Breast epithelium (tissue), 4 donors: ENCODE results near the gene SIDT1. TPM values are rescaled to one million over a fixed set of nuclear protein-coding genes. Genes with fewer than 3 reads are reported as not detected.
A peak's percentile ranks its signal among the peaks of the same experiment; 100 is the strongest.

Experiments
- DNase-seq, 2 donors: peaks; one replicate each; pipeline ENCODE4 v3.0.0-alpha.2; 2019; ENCODE audit warnings: low spot score in 2 of 2
- H3K27ac ChIP-seq, 2 donors: fragments of 200-600 bp; sonication (generic) in 1 of 2; one replicate each; pipeline ENCODE4 v1.5.1; 2016 to 2019; ENCODE audit warnings: mild to moderate bottlenecking in 1 of 2
- H3K27me3 ChIP-seq, 2 donors: fragments of 200-600 bp; sonication (generic) in 1 of 2; one replicate each; pipeline versions ENCODE4 v1.5.1 to v1.6.0; 2017 to 2019; ENCODE audit warnings: control low read depth in 1 of 2, mild to moderate bottlenecking in 1 of 2
- H3K36me3 ChIP-seq: fragments of 200-600 bp; one replicate; pipeline ENCODE4 v1.5.1; 2019
- H3K4me1 ChIP-seq, 2 donors: fragments of 200-600 bp; sonication (generic); one replicate each; pipeline ENCODE4 v1.5.1; 2016 to 2019; ENCODE audit warnings: control low read depth in 1 of 2
- H3K4me3 ChIP-seq, 3 donors: fragments of 200-600 bp; sonication (generic); 1 replicate in 2 of 3; 2 replicates in 1 of 3; pipeline ENCODE4 v1.5.1; 2016 to 2019; ENCODE audit warnings: mild to moderate bottlenecking in 3 of 3, moderate library complexity in 2 of 3
- H3K9me3 ChIP-seq, 2 donors: fragments of 200-600 bp; sonication (generic) in 1 of 2; one replicate each; pipeline ENCODE4 v1.5.1; 2016 to 2019; ENCODE audit warnings: control low read depth in 1 of 2
- CTCF ChIP-seq, 3 donors: fragments of 450-650 bp; IDR thresholded peaks; one replicate each; pipeline ENCODE4 v1.5.1; 2016 to 2017; ENCODE audit warnings: antibody characterized with exemption in 3 of 3, mild to moderate bottlenecking in 3 of 3, moderate library complexity in 3 of 3
- POLR2A ChIP-seq: fragments of 450-650 bp; IDR thresholded peaks from one replicate; pipeline ENCODE4 v1.6.1; 2016; ENCODE audit warnings: antibody characterized with exemption, mild to moderate bottlenecking, moderate library complexity
- POLR2AphosphoS5 ChIP-seq, 3 donors: sonication (generic); formaldehyde crosslinking; IDR thresholded peaks; one replicate each; pipeline ENCODE4 v1.6.1; 2017; ENCODE audit warnings: antibody characterized with exemption in 3 of 3
- intact Hi-C: fragments of 100-400 bp; cut with DNase I; formaldehyde crosslinking; loops from one replicate; pipeline ENCODE4 v1.15.1; 2023; ENCODE audit warnings: low total_unique reads
- total RNA-seq, 3 donors: library from RNA; depleted of rRNA; stranded (reverse); fragments of >200 nt; gene quantifications; one replicate each; pipeline ENCODE4 v1.1.0, GENCODE V29; 2016

Gene SIDT1
- total RNA-seq, 3 donors from 2014 or later: 3.8 to 95.0 (median 52.8) TPM

- Histone ChIP-seq H3K4me3 (peak overlapping the region in 2 of 3 donors; percentile 14 to 23), H3K36me3 (no peaks in the 10 kb centered on the region), H3K27me3 (no peaks in the 10 kb centered on the region), H3K9me3 (no peaks in the 10 kb centered on the region), H3K4me1 (no peaks in the 10 kb centered on the region), H3K27ac (no peak overlapping the region)
- TF ChIP-seq CTCF (IDR thresholded peaks at IDR 0.05): no peak
- no peak for TF ChIP-seq POLR2AphosphoS5 (IDR thresholded peaks at IDR 0.05)
- no peak for TF ChIP-seq POLR2A
- intact Hi-C loops: no loop called here
- DNase-seq: no peak
Measured at GRCh38 chr3:113623324-113623723, 91.0 kb downstream of the SIDT1 start.

- H3K4me3 ChIP-seq: peak overlapping the region in 1 of 3 donors; percentile 14
- no peaks in the 10 kb centered on the region for H3K36me3 ChIP-seq
- TF ChIP-seq POLR2A: no peak
- TF ChIP-seq CTCF (IDR thresholded peaks at IDR 0.05): no peak
- TF ChIP-seq POLR2AphosphoS5 (IDR thresholded peaks at IDR 0.05): no peak
- DNase-seq: no peak
- no peak overlapping the region for H3K27ac ChIP-seq
- no peaks in the 10 kb centered on the region for H3K9me3 ChIP-seq
- no peaks in the 10 kb centered on the region for H3K4me1 ChIP-seq
- intact Hi-C loops: no loop called here
- no peaks in the 10 kb centered on the region for H3K27me3 ChIP-seq
Measured at GRCh38 chr3:113623811-113624210, 91.5 kb downstream of the SIDT1 start.

GRCh38 chr3:113625834-113626233, 93.5 kb downstream of the SIDT1 start:
- intact Hi-C loops: loop anchor here (1.0 kb wide), 1 partner anchor 14 kb away; no protein-coding TSS in a partner anchor
- H3K4me3 ChIP-seq: peak overlapping the region in 2 of 3 donors; percentile 1 to 13

GRCh38 chr3:113626503-113627371, 94.4 kb downstream of the SIDT1 start:
- intact Hi-C loops: loop anchor here (1.0 kb wide), 1 partner anchor 14 kb away; no protein-coding TSS in a partner anchor
- H3K4me3 ChIP-seq: peak overlapping the region; percentile 1 to 21 (median 14)
- no peak overlapping the region for H3K27ac ChIP-seq

More at GRCh38 chr3:113625834-113626233, 93.5 kb downstream of the SIDT1 start:
- TF ChIP-seq POLR2A: no peak
- no peak for TF ChIP-seq CTCF (IDR thresholded peaks at IDR 0.05)
- no peak for TF ChIP-seq POLR2AphosphoS5 (IDR thresholded peaks at IDR 0.05)
- no peaks in the 10 kb centered on the region for H3K9me3 ChIP-seq
- no peaks in the 10 kb centered on the region for H3K36me3 ChIP-seq
- no peaks in the 10 kb centered on the region for H3K27me3 ChIP-seq
- H3K4me1 ChIP-seq: no peaks in the 10 kb centered on the region
- H3K27ac ChIP-seq: no peak overlapping the region
- DNase-seq: no peak

More at GRCh38 chr3:113626503-113627371, 94.4 kb downstream of the SIDT1 start:
- H3K9me3 ChIP-seq: no peaks in the 10 kb centered on the region
- no peaks in the 10 kb centered on the region for H3K27me3 ChIP-seq
- no peaks in the 10 kb centered on the region for H3K36me3 ChIP-seq
- H3K4me1 ChIP-seq: no peaks in the 10 kb centered on the region
- DNase-seq: no peak
- no peak for TF ChIP-seq POLR2AphosphoS5 (IDR thresholded peaks at IDR 0.05)
- TF ChIP-seq CTCF (IDR thresholded peaks at IDR 0.05): peak; percentile 24 to 81 (median 67)
- no peak for TF ChIP-seq POLR2A
